GM21723 (cell line): ENCODE results near the gene DGCR6L.
"Not testable (repeated sequence)": the region's sequence is repeated elsewhere in the genome, so short reads cannot be mapped to it uniquely, and the experiment has no call there.

ENCODE experiments used
- ATAC-seq: cut with Tn5 transposase; IDR thresholded peaks from one replicate; pipeline ENCODE4 v1.9.1; 2021; ENCODE audit warnings: mild to moderate bottlenecking, moderate library complexity; ENCODE audit not compliant: unreplicated experiment

DGCR6L gene

DNA sequence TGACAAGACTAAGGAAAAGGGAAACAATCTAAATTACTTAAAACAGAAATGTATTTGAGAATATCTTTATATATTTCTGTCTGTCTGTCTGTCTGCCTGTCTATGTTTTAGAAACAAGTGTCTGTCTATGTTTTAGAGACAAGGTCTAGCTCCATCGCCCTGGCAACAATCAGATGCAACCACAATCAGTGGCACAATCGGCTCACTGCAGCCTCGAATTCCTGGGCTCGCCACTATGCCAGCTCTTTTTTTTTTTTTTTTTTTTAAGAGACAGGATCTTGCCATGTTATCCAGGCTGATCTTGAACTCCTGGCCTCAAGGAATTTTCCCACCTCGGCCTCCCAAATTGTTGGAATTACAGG, 8.7 kb upstream of the DGCR6L start:
- ATAC-seq = not testable (repeated sequence)

DNA sequence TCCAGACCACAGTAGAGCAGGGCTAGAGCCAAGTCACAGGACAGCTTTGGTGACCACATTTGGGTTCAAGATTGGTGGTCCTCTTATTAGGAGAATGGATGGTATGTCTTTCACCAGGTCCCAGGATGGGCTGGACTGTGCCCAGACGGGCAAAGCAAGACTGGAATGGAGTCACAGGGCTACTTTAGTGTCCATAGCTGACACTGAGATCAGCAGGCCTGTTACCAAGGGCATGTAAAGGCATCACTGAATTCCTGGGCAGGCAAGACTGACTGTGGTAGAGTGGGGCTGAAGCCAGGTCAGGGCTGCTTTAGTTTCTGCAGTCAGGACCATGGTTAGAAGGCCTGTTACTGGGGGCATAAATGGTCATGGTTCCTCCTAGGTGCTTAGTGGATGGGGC, 6.1 kb upstream of the DGCR6L start:
- ATAC-seq = not testable (repeated sequence)

DNA sequence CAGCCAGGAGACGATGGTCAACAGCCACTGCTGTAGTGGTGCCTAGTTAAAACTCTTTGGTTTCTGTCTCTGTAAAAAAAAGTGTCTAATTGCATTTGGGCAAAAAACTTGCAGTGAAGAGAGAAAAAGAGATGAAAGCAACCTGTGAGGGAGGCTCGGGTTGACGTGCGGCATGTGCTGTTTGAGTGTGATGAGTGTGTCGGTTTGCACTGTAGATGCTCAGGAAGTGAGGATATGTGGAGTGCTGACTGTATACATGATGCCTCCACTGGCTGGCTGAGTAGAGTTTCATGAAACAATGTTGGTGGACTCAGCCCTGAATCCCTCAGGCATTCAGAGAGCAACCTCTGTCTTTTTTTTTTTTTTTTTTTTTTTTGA, 4.3 kb upstream of the DGCR6L start:
- no peak for ATAC-seq

DNA sequence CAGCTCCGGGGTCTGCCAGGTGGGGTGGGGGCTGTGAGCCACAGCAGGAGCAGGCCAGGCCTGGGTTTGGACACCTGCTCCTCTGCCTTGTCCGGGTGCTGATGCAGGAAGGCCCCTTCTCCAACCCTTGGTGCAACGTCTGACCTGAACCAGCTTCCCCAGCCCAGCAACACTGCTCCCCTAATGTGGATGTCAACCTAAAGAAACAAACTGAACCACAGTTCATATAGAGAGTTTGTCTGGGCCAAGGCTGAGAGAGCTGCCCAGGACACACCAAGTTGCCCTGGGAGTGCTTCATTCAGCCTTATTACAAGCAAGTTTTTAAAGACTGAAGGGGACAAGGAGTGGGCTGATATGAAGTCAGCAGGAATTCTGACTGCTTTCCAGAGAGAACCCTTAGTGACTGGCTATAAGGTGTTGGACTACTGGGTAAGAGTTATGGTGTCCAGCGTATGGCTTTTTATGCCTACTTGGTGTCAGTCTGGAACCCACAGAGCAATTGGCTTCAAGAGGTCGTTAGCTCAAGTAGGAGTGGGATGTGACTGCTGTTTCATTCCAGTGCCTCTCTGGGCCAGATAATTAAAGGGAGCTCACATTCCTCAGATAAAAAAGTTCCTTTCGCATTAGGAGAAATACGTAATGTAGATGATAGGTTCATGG, 1.8 kb upstream of the DGCR6L start:
- ATAC-seq = not testable (repeated sequence)

DNA sequence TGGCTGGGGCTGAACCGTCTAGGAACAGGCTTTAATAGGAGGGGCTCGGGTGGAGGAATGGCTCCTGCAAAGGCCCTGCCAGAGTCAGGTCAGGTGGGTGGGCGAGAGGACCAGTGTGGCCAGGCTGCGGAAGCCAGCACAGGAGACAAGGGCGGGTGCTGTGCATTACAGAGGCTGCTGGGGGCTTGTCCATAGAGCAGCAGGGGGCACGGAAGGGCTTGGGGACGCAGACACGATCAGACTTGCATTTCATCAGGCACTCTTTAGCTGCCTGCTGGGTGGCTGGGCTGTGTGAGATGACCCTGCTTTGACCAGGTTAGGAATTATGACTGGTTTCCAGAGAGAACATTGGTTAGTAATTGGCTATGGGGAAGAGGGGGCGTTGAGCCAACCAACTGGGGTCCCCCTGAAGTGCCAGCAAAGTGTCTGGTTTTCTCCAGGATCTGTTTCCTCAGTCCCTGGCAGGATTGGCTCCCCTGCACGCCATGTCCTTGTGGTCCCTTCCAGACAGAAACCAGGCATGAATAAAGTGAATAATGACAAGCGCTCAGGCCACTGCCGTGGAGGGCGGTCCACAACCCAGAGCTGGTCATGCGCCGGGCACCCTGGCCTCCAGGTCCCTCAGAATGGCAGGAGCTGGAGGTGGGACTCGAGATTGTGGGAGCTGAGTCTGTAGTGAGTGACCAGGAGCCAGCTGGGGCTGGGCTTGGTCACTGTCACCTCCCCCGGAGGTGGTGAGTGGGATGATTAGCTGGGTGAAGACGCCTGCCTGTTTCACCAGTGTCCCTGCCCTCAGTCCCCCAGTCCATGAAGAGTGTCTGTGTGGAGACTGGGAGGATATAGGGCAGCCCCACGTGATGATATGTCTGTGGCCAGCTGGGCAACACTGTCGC, 1.0 kb upstream of the DGCR6L start:
- not testable (repeated sequence) for ATAC-seq

DNA sequence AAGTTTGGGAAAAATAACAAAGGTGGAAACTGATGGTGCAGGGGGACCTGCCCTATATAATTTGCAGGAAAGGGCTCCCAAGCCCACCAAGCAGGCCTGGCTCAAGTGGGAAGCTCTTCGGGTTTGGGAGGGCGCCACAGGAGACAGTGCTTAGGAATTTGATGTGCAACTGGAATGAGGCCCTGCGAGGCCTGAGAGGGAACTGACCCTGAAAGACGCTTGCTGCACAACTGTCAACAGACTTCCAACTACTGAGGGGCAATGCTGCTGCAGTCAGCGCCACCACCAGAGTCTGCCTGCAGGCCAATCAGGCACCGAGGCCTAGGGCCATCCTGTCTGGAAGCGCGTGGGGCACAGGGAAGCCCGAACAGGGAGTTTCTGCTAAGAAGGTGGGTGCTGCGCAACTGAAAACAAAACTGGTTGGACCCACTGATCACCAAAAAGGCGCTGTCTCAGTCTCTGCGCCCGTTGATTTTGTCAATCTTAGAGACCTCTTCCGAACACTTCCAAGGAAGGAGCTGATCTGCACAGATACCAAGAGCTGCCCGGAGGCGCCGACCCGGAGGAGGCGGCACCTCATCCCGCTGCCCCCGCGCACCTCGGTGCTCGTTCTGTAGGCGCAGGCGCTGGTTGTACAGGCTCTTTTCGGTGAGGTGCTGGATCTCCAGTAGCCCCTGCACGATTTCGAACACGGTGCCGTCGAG, 667 bp downstream of the DGCR6L start:
- peak; percentile 28 for ATAC-seq

DNA sequence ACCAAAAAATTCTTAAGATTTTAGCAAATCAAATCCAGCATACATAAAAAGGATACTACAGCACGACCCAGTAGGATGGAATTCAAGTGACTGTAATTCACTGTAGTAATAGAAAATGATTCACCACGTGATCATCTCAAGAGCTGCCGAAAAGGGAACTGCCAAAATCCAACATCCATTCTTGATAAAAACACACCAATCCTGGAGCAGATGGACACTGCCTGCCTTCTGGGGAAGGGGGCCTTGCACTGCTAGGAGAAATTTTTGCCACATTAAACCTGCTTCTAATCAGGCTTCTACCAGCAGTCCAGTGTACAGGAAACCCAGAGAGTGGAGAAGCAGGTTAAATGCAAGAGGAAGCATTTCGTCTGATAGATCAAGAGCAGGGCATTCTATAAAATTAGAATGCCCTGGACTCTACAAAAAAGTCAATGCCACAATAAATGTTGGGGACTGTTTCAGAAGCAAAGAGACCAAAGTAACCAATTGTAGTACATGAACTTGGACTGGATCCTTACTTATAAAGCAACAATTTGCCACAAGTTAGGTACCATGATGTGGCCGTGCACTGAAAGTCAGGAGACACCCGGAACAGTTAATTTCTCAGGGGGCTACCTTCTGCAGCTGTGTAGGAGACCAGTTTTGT, 1.7 kb downstream of the DGCR6L start:
- ATAC-seq = not testable (repeated sequence)

DNA sequence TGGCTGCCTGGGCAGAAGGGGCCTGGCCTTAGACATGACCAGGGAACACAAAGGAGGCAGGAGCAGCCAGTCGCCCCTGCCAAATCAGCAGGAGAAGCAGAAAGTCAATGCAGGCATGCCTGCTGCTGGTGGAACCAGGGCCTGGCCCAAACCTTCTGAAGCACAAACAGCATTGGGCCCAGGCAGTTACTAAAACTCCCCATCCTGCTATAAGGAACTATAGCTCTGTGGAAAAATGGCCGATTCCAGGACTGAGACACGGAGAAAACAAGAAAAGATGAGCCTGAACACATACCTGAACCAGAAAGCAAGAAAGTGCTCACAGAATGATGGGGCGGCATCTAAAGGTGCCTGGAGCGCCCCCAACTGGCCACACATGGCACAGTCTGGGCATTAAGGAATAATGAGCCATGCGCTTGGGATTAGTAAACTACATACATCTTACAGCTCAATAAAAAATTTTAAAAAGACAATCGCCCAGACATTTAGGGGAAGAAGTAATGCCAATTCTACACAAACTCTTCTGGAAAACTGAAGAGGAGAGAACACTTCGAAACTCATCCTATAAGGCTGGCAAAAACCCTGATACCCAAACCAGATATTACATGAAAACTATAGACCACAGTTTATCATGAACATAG, 2.3 kb downstream of the DGCR6L start:
- not testable (repeated sequence) for ATAC-seq

DNA sequence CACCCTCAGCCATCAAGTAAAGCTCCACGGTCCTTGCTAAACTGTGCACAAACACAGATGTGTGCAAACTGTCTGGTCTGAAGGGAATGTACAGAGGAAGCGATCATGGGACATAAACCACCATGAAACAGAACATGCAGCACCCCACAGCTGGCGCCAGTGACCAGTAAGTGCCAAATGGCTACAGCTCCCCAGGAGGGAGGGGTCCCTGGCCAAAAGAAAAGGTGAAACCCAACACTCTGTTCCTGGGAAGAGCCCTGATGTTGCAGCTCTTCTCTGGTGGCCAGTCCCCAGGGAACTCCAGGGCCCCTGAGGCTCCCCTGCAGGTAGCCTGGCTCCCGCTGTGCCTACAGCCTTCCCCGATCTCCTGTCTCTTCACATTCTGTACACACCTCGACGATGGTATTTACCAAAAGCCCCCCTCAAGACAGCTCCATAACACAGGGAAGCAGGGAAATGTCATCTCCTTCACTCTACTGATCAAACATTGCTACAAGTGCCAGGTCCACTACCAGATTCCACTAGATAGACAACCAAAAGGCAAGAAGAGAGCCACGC, 2.9 kb downstream of the DGCR6L start:
- ATAC-seq = no peak

DNA sequence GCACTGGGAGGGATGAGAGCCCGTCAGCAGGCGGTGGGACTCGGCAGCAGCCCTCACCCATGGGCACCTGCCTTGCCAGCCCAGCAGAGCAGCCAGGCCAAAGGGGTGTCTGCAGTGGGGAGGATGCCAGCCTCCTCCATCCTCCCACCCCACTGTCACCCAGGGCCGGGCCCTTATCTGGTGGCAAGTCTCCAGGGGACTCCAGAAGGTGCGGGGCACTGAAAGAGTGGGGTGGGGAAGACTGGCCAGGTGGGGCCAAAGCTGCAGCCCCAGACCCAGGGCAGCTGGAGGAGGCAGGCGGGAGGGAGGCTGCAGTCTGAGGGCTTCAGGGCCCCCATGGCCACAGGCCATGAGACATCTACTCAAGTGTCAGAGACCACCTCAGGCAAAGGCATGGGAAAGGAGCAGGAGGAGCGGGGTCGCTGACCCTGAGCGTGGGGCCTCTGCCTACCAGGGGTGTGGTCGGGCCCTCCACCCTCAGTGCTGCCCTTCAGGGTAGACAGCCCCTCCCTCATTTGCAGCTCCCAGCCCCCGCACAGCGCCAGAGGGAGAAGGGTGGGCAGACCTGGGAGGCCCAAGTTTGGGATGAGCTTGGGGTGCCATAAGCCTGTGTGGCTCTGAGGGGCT, 3.5 kb downstream of the DGCR6L start:
- no peak for ATAC-seq

DNA sequence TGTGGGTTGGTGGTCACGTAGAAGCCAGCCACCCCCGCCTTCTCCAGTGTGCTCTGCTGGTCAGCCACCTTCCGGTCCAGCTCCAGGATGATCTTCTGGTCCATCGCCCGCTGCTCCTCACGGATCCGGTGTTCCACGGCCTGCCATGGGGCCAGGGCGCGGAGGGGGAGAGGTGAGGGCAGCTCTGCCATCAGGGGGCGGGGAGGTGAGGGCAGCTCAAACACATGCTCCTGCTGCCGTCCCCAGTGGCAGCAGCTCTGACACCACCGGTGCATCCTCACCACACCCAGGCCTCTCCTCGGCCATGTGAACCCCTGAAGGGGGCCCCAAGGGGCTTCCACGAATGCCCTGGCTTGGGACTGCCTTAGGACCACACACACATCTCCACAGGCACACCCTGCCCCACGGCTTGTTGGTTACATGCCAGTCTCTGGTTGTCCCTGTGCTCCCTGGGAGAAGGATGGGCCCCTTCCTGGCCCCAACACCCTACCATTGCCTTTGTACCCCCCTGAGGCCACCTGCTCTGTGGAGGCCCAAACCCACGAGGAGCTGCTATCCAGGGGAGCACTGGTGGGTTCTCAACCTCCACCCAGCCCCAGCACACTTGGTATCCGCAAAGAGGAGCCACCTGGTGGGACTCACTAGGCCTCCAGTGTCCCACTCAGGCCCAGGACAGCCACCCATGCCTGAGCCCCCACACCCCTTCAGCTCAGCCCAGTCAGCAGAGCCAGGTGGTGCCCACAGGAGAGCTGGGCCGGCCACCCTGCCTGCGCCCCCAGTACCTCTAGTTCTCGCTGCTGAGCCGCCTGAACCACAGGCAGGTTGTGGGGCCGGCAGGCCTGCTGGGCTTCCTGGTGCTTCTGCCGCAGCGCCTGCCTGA, 4.3 kb downstream of the DGCR6L start:
- ATAC-seq = no peak

DNA sequence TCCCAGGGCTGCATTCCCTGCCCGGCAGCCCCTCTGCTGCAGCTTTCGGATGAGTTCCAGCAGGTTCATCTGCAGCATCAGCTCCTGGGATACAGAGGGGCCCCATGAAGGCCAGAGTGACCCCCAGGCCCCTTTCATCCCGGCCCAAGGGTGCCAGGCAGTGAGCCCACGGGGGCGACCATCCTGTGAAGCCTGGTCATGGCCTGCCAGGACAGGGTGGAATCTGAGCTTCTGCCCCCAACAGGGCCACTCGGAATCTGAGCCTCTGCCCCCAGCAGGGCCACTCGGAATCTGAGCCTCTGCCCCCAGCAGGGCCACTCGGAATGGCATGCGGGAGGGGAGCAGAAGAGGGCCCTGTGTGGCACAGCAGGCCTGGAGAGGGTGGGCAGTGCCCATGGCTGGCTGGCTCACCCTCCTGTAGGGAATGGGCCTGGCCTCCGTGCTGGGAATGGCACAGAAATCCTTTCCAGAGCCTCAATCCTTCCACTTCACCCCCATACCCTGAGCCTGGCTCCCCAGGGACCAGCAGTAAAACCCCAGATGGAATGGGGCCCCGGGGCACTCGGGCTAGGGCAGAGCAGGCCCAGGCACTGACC, 5.0 kb downstream of the DGCR6L start:
- ATAC-seq = not testable (repeated sequence)

DNA sequence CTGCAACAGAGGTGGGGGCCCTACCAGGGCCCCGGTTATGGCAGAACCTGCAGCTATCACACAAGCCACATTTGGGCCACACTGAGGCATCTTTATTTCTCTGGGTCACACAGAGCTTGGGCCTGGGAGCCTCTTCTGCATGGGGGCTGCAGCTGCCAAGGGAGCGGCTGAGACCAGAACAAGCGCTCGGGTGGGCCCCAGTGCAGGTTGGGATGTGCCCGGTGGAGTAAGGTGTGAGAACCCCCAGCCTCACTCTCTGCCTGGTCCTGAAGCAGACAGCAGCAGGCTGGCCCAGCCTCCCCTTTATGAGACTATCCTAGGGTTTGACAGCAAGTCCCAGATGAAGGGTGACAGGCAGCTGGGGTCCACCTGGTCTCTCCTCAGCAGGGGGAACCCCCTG, 5.7 kb downstream of the DGCR6L start:
- ATAC-seq = not testable (repeated sequence)

DNA sequence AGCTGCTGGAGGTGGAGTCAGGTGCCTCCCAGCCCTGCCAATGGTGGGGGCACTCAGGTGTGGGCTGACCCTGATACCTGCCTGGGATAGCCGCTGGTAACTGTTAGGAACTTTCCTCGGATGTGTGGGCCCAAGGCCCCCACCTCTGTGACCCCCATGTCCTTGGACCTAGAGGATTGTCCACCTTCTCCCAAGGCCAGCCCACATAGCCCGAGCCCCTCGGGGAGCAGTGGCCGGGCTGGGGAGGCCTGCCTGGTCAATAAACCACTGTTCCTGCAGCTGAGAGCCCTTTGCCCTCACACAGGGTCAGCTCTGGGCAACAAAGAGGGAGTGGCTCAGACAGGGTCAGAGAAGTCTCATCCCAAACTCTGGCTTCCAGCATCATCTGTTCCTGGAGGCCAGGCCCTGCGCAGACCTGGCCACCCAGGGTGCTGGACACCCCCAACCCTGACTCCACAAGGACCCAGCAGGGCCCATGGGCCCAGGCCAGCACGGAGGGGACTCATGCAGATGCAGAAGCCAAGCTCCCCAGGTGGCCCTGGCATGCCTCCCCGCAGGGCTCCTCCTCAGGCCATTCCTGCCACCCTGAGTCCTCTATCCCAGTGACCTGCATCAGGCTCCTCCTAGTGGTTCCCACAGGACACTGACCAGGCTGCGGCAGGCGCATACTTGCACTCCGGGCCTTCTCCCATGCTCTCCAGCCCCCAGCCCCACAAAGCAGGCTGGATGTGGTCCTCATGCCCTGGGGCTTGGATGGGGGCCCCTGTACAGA, 6.4 kb downstream of the DGCR6L start:
- not testable (repeated sequence) for ATAC-seq

DNA sequence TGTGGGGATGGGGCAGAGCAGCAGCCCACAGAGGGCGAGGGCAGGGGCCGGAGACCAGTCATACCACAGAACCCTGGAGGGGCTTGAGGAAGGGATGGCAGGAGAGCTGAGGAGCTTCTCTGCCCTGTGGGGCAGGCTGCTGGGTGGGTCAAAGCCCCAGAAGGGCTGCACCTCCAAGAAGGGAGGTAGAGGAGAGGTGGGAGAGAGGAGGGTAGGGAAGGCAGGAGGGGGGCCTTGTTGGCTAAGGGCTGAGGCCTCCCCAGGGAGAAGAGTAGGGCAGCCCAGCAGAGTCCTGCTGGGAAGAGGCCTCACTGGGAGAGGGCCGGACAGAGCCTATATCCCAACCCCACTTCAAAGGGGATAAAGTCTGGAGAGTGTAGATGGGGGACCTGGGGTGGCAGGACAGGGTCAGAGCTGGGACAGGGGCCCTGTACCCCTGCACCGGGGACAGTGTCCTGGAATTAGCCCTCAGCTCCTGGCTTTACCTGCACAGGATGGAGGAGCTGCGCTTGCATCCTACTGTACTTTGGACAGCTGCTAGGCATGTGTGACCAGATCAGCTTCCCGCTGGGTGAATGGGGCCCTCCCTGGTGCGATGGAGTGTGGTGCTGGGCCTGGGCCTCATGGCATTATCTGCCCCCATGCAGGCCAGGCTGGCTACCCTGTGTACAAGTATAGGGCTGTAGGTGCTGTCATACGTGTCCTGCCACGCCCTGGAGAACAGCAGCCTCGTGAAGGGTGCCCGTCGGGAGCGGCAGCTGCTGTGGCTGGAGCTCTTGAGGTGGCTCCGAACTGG, 7.3 kb downstream of the DGCR6L start:
- no peak for ATAC-seq

DNA sequence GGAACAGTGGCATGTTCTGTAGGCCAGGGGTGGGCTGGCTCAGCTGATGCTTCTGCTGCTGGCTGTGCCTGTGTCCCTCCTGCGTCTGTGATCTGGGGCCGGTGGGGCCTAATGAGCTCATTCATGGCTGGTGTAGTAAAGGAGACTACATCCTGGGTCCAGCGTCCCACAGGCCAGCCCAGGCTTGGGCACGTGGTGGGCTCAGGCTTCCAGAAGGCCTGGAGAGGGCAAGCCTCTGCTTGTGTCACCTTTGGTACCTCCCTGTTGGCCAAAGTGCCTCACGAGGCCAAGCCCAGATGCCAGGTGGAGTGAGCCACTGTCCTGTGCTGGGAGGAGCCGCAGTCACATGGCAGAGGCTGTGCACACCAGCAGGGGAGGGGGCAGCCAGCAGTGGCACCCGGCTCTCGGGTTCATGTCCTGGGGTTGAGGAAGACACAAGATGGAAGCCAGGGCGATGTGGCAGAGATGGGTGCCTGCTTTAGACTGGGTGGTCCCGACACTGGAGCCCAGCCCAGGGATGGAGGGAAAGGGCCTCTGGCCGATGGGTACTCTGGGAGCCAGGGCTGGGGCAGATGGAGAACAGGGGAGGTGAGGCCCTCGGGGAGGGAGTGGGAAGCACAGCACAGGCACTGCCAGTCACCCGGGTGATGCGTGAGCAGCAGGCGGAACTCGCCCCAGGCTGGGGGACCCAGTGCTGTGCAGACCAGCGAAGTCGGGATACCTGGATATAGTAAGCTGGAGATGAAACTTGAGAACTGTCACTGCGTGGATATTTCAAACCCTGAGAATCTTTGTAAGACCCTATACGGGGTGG, 8.4 kb downstream of the DGCR6L start:
- not testable (repeated sequence) for ATAC-seq
